ENCODE measurements around the gene EGR4.

EGR4 gene

GRCh38 chr2:73244580-73244979, 48.8 kb downstream of the EGR4 start:
- no peak for DNase-seq

DNA sequence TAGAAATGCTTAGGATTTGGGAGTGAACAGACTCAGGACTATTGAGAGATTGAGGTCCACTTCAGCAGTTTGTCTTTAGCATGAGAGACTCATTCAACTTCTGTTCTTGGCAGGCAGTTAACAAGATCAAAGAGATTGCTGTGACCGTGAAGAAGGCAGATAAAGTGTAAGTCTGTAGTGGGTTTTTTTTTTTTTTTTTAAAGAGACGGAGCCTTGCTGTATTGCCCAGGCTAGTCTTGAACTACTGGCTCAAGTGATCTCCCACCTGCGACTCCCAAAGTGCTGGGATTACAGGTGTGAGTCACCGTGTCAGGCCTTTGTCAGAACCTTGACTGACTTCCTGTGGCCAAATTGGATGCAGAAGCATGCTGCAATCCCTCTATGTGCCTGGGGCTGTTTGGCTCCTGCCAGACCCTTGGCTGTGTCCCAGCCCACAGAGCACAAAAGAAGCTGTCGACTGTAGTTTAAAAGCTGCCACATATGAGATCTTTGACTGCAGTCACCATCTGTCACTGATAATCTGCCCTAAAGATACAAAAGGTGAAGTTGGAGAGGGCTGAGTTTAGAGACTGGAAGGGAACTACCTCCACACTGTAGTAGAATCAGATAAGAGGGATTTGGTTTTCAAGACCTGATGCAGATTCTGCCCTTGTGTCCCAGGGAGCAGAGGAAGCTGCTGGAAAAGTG, 49.3 kb downstream of the EGR4 start:
- DNase-seq: no peak

Data from activated gamma-delta T cell treated with Interleukin-2 at 50 U/mL for 16 hours (primary cell).